Measurements from ENCODE around the gene RPL22.

- TF ChIP-seq CTCF (IDR thresholded peaks at IDR 0.05) (no peak), POLR2AphosphoS5 (IDR thresholded peaks at IDR 0.05) (no peak), POLR2A (IDR thresholded peaks at IDR 0.05) (no peak)
Observed at GRCh38 chr1:6158181-6158580, 41.2 kb downstream of the RPL22 start.
